Measurements from ENCODE around the gene SNAPC4.

SNAPC4 gene

GRCh38 chr9:136376457-136376856 is 23.5 kb downstream of the SNAPC4 start:
- TF ChIP-seq TAF1 (IDR thresholded peaks at IDR 0.05; ENCODE audit: borderline replicate concordance, insufficient read depth, low read length) (no peak), SIN3A (IDR thresholded peaks at IDR 0.05; ENCODE audit: borderline replicate concordance, insufficient read depth, low read length) (no peak), FOXP2 (optimal IDR thresholded peaks at IDR 0.05; ENCODE audit: borderline replicate concordance, extremely low read depth, extremely low read length, insufficient read depth) (no peak), POLR2AphosphoS5 (IDR thresholded peaks at IDR 0.05; ENCODE audit: low read depth, low read length) (no peak)
- TF ChIP-seq, protein P1, sequence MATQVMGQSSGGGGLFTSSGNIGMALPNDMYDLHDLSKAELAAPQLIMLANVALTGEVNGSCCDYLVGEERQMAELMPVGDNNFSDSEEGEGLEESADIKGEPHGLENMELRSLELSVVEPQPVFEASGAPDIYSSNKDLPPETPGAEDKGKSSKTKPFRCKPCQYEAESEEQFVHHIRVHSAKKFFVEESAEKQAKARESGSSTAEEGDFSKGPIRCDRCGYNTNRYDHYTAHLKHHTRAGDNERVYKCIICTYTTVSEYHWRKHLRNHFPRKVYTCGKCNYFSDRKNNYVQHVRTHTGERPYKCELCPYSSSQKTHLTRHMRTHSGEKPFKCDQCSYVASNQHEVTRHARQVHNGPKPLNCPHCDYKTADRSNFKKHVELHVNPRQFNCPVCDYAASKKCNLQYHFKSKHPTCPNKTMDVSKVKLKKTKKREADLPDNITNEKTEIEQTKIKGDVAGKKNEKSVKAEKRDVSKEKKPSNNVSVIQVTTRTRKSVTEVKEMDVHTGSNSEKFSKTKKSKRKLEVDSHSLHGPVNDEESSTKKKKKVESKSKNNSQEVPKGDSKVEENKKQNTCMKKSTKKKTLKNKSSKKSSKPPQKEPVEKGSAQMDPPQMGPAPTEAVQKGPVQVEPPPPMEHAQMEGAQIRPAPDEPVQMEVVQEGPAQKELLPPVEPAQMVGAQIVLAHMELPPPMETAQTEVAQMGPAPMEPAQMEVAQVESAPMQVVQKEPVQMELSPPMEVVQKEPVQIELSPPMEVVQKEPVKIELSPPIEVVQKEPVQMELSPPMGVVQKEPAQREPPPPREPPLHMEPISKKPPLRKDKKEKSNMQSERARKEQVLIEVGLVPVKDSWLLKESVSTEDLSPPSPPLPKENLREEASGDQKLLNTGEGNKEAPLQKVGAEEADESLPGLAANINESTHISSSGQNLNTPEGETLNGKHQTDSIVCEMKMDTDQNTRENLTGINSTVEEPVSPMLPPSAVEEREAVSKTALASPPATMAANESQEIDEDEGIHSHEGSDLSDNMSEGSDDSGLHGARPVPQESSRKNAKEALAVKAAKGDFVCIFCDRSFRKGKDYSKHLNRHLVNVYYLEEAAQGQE (IDR thresholded peaks at IDR 0.05; ENCODE audit: insufficient read depth in 1 of 2, low read depth in 2 of 2, low read length in 2 of 2) = no peak

- no peak for TF ChIP-seq SIN3A (IDR thresholded peaks at IDR 0.05; ENCODE audit: borderline replicate concordance, insufficient read depth, low read length)
- no peak for TF ChIP-seq TAF1 (IDR thresholded peaks at IDR 0.05; ENCODE audit: borderline replicate concordance, insufficient read depth, low read length)
- TF ChIP-seq FOXP2 (optimal IDR thresholded peaks at IDR 0.05; ENCODE audit: borderline replicate concordance, extremely low read depth, extremely low read length, insufficient read depth) = no peak
- TF ChIP-seq POLR2AphosphoS5 (IDR thresholded peaks at IDR 0.05; ENCODE audit: low read depth, low read length) = no peak
These were observed 24.9 kb downstream of the SNAPC4 start for GRCh38 chr9:136375096-136375495.

DNA sequence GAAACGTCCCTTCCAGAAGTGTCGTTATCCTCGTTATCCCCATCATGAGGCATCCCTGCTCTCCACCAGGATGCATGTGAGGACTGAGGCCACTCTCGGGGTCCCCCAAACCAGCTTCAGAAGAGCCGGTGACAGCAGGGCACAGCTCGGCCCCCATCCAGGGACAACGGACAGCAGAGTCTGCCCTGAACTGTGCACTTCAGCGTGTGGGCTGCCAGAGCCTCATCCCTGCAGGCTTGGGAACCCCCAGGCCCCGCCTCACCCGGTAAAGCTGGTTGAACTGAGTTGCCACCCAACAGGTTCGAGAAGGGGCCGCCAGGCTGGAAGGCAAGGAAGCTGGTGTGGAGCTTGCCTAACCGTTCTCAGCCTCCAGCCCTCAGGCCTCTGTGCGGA is 25.8 kb downstream of the SNAPC4 start:
- TF ChIP-seq SIN3A (IDR thresholded peaks at IDR 0.05; ENCODE audit: borderline replicate concordance, insufficient read depth, low read length) (no peak), FOXP2 (optimal IDR thresholded peaks at IDR 0.05; ENCODE audit: borderline replicate concordance, extremely low read depth, extremely low read length, insufficient read depth) (no peak), POLR2AphosphoS5 (IDR thresholded peaks at IDR 0.05; ENCODE audit: low read depth, low read length) (no peak), TAF1 (IDR thresholded peaks at IDR 0.05; ENCODE audit: borderline replicate concordance, insufficient read depth, low read length) (no peak)
- TF ChIP-seq, protein P1 (IDR thresholded peaks at IDR 0.05; ENCODE audit: insufficient read depth in 1 of 2, low read depth in 2 of 2, low read length in 2 of 2) = no peak

GRCh38 chr9:136373300-136374182 is 26.4 kb downstream of the SNAPC4 start, which contains the start of gene CARD9:
TSS of gene CARD9 (minus strand) at chr9:136373669. CDS start at chr9:136372078, 1,591 bp downstream.
- TF ChIP-seq FOXP2 (optimal IDR thresholded peaks at IDR 0.05; ENCODE audit: borderline replicate concordance, extremely low read depth, extremely low read length, insufficient read depth) (no peak), SIN3A (IDR thresholded peaks at IDR 0.05; ENCODE audit: borderline replicate concordance, insufficient read depth, low read length) (no peak), TAF1 (IDR thresholded peaks at IDR 0.05; ENCODE audit: borderline replicate concordance, insufficient read depth, low read length) (no peak), POLR2AphosphoS5 (IDR thresholded peaks at IDR 0.05; ENCODE audit: low read depth, low read length) (no peak)
- TF ChIP-seq, protein P1 (IDR thresholded peaks at IDR 0.05; ENCODE audit: insufficient read depth in 1 of 2, low read depth in 2 of 2, low read length in 2 of 2) = no peak

DNA sequence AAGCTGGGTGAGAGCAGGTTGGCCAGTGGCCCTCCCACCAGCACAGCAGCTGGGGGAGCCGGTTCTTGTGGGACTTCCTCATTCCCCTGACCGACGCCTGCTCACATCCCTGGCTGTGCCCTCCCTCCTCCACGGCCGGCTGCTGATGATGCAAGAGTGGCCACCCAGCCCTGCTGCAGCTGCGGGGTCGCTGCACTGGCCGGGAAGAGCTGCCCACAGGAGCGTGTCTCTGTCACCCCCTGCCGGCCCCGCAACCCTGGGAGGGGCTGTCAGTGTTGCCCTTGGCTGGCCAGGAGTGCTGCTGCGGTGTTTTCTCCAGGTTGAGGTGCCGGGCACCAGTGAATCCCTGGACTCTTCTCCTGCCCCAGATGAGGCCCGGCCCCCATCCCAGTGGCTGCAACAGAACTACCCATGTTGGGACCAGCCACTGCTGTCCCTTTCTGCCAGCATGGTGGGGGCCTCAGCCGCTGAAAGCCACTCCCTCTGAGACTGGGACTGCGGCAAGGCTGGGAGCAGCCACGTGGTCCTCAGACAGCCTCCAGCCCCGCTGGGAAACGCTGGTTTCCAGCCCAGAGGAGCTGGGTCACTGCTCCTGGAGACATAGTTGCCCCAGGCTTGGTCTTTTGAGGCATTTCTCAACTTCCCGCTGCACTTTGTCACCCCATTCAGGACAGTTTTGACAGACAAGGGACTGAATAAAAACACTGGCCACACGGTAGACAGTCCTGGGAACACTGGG is 27.2 kb downstream of the SNAPC4 start:
- no peak for TF ChIP-seq SIN3A (IDR thresholded peaks at IDR 0.05; ENCODE audit: borderline replicate concordance, insufficient read depth, low read length)
